GM21390 (cell line): Measurements from ENCODE around the gene ABHD6.
"Not testable (repeated sequence)": the region's sequence is repeated elsewhere in the genome, so short reads cannot be mapped to it uniquely, and the experiment has no call there.

Experiments
- ATAC-seq: cut with Tn5 transposase; IDR thresholded peaks from one replicate; pipeline ENCODE4 v1.9.1; 2021; ENCODE audit not compliant: unreplicated experiment

Gene ABHD6

DNA sequence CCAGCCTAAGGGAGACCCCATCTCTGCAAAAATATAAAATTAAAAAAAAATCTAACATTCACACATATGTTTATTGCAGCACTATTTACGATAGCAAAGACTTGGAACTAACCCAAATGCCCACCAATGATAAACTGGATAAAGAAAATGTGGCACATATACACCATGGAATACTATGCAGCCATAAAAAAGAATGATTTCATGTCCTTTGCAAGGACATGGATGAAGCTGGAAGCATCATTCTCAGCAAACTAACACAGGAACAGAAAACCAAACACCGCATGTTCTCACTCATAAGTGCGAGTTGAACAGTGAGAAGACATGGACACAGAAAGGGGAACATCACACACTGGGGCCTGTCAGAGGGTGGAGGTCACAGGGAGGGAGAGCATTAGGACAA lies 35.8 kb downstream of the ABHD6 start:
- not testable (repeated sequence) for ATAC-seq

DNA sequence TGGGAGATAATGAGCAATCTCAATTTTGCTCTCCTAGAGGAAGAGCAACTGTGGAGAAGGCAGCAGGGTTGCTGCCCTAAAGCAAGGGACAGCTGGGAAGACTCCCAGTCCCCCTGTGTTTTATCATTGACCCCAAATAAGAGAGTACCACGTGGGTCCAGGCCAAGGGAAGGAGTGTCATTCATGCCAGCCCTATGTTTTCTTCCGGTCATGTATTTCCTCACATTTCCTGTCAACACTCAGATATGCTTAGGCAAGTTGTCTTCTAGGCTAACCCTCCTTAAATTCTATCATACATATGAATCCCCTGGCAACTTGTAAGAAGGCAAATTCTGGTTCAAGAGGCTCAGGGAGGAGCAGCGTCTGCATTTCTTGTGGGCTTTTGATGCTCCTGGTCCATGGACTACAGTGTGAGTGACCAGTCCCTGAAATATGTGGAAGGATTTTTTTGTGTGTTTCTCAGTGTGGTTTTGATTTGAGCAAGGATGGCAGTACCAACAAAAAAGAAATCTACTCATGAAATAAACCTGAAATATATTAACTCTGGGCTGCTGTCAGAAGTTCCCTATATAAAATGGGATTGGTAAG lies 36.5 kb downstream of the ABHD6 start:
- ATAC-seq, result no peak

- no peak for ATAC-seq
Observed at GRCh38 chr3:58281069-58281468, 43.5 kb downstream of the ABHD6 start.

- ATAC-seq, result no peak
Observed at GRCh38 chr3:58285334-58285733, 47.7 kb downstream of the ABHD6 start.

DNA sequence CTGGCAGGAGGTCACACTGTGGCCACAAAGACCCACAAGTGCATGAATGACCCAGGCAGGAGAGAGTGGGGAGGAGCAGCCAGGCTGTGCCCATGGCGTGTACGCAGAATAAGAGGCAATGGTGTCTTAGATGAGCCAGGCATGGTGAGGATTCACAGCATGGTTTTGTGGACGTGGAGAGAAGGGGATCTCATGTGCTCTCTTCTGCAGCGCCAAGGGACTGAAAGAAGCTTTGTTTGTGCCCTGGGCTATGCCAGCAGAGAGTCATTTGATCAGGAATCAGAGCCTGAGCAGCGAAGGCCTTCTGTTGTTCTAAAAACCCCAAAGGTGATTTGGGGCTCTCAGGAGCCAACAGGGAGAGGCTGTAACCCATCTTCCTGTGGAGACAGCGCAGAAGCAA lies 49.8 kb downstream of the ABHD6 start:
- ATAC-seq, result no peak

DNA sequence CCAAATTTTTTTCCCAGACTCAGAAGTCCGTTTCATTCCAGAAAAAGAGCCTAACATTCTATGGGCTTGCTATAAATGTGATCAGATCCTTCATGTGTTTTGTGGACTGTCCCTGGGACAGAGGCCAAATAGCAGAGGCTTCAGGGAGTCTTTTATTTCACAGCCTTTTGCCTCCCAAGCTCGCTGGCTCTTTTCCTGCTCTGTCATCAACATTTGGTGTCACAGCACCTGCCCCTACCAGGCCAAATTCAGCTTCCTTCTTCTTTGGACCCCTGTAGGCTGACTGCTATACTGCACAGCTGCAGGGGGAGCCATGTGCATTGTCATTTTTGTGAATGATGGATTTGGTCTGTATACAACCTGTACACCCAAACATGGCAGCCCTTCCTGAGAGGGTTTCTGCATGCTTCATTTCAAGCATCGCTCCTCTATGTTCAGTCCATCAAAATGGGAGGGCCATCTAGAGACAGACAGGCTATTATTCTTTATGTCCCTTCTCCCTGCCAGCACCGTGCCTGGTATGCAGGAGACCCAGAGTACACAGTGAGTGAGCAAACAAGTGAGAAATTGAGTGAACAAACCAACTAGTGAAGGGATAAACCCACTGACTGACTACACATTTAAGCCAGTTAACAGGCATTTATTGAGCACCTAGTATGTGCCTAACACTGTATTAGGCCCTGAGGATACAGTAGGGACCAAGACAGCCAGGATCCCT lies 50.6 kb downstream of the ABHD6 start:
- no peak for ATAC-seq

DNA sequence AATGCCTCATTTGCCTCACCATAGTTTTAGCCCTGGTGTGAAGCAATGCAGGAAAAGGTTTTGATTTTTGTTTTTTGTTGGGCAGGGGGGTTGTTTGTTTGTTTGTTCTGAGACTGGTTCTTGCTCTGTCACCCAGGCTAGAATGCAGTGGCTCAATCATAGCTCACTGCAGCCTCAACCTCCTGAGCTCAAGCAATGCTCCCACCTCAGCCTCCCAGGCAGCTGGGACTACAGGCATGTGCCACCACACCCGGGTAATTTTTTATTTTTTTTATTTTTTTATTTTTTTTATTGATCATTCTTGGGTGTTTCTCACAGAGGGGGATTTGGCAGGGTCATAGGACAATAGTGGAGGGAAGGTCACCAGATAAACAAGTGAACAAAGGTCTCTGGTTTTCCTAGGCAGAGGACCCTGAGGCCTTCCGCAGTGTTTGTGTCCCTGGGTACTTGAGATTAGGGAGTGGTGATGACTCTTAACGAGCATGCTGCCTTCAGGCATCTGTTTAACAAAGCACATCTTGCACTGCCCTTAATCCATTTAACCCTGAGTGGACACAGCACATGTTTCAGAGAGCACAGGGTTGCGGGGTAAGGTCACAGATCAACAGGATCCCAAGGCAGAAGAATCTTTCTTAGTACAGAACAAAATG lies 51.5 kb downstream of the ABHD6 start:
- not testable (repeated sequence) for ATAC-seq

DNA sequence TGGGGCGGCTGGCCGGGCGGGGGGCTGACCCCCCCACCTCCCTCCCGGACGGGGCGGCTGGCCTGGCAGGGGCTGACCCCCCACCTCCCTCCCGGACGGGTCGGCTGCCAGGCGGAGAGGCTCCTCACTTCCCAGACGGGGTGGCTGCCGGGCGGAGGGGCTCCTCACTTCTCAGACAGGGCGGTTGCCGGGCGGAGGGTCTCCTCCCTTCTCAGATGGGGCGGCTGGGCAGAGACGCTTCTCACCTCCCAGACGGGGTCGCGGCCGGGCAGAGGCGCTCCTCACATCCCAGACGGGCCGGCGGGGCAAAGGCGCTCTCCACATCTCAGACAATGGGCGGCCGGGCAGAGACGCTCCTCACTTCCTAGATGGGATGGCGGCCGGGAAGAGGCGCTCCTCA lies 52.9 kb downstream of the ABHD6 start:
- not testable (repeated sequence) for ATAC-seq

GRCh38 chr3:58291671-58292338 lies 54.2 kb downstream of the ABHD6 start:
- ATAC-seq, result no peak

- no peak for ATAC-seq
Observed at GRCh38 chr3:58292866-58293265, 55.3 kb downstream of the ABHD6 start.

GRCh38 chr3:58293516-58293915 lies 55.9 kb downstream of the ABHD6 start:
- no peak for ATAC-seq

GRCh38 chr3:58296269-58296668 lies 58.7 kb downstream of the ABHD6 start:
- no peak for ATAC-seq

GRCh38 chr3:58296843-58297242 lies 59.3 kb downstream of the ABHD6 start:
- no peak for ATAC-seq

- no peak for ATAC-seq
Observed at GRCh38 chr3:58298190-58298589, 60.6 kb downstream of the ABHD6 start.

GRCh38 chr3:58299075-58299474 lies 61.5 kb downstream of the ABHD6 start:
- no peak for ATAC-seq

GRCh38 chr3:58299839-58300516 lies 62.4 kb downstream of the ABHD6 start:
- no peak for ATAC-seq

DNA sequence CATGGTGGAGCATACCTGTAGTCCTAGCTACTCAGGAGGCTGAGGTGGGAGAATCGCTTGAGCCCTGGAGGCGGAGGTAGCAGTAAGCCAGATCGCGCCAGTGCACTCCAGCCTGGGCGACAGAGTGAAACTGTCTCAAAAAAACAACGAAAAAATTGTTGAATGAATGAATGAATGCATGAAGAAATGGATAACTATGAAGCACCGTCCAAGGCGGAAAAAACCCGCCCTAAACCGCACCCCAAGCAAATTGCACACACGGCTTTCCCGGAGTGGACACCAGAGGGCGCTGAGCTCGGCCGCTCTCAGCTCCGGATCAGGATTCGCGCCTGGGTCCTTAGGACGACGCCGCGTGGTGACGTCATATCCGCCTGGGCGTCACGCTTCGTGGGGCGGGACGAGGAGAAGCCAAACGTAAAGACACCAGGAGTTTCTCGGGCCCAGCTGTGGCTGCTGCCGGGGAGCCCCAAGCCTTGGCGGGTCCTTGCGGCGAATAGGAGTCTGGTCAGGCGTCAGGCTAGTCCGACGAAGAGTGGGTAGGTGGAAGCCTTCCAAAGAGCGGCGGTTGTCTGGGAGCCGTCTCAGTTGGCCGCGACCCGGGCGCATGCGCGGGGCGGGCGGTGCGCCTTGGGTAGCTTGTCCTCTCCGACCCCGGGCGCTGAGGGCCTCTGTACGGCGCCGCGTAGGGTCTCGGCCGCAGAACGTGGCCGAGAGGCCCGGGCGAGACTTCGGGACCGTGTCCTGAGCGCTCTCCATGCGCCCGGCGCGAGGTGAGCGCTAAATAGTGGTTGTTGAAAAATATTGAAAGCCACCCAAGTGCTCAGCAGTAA lies 68.5 kb downstream of the ABHD6 start, which contains the start of the genes HTD2 and RPP14:
TSS of gene HTD2 (plus strand) at position 639 of the 830 bp plus-strand sequence. CDS start 11,094 bp downstream, outside the sequence.
TSS of gene RPP14 (plus strand) at position 364 of the 830 bp plus-strand sequence. CDS start 4,085 bp downstream, outside the sequence.
- ATAC-seq, result peak; percentile 90

DNA sequence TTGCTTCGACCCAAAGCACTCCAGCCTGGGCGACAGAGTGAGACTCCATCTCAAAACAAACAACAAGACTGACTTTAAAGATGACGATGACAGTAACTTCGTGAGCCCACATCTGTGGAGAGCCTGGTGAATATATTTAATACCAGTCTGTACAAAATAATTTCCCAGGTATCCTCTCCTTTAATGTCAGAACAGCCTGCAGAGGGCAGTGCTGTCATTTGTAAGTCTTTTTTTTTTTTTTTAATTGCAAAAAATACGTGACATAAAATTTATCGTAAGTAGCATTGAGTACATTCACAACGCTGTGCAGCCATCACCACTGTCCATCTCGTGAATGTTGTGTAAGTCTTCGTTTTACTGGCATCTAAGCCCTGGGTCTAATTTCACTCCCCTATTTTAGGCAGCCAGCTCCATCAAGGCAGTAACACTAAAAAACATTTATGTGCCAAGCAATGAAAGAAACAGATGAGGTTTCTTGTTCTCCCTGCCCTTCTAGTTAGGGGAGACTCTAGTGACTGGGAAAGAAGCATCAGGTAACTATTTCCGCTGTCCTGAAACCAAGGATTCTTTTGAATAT lies 70.1 kb downstream of the ABHD6 start:
- ATAC-seq, result no peak

DNA sequence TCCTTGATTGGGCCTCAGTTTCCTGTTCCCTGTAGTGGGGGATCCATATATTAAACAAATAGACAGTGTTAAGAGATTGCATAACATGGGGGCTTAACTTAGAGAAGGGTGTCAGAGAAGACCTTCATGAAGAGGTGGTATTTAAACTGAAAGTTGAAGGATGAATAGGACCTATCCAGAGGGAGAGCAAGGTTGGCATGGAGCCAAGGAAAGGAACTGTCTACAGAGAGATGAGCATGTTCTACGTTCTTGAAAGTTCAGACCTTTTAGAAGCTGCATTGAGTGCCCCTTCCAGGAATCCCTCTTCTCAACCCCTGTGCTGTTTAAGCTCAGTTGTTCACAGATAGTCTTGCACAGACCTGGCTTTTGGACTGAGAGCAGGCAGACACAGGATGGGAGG lies 71.1 kb downstream of the ABHD6 start:
- ATAC-seq, result no peak

- no peak for ATAC-seq
Observed at GRCh38 chr3:58317811-58318210, 80.2 kb downstream of the ABHD6 start.
